ENCODE results near the gene KCNMA1.

The KCNMA1 gene

GRCh38 chr10:77442699-77443189 is 194.9 kb downstream of the KCNMA1 start:
- DNase-seq: peak in 2 of 3 experiments; percentile 79 to 93

- peak in 1 of 3 experiments; percentile 22 for DNase-seq
Measured at GRCh38 chr10:77441353-77442166, 196.0 kb downstream of the KCNMA1 start.

GRCh38 chr10:77436257-77436975 is 201.2 kb downstream of the KCNMA1 start:
- DNase-seq: no peak

- DNase-seq: no peak
Measured at GRCh38 chr10:77433546-77433945, 204.1 kb downstream of the KCNMA1 start.

GRCh38 chr10:77431980-77432797 is 205.4 kb downstream of the KCNMA1 start:
- DNase-seq: no peak

- no peak for DNase-seq
Measured at GRCh38 chr10:77431209-77431611, 206.4 kb downstream of the KCNMA1 start.

GRCh38 chr10:77430530-77430929 is 207.1 kb downstream of the KCNMA1 start:
- DNase-seq: no peak

- DNase-seq: peak in 1 of 3 experiments; percentile 5
Measured at GRCh38 chr10:77428691-77429395, 208.8 kb downstream of the KCNMA1 start.

GRCh38 chr10:77424257-77424656 is 213.4 kb downstream of the KCNMA1 start:
- no peak for DNase-seq

GRCh38 chr10:77422491-77423338 is 214.9 kb downstream of the KCNMA1 start:
- DNase-seq: no peak

GRCh38 chr10:77421591-77421990 is 216.0 kb downstream of the KCNMA1 start:
- DNase-seq: no peak

- DNase-seq: peak in 1 of 3 experiments; percentile 4
Measured at GRCh38 chr10:77420947-77421523, 216.6 kb downstream of the KCNMA1 start.

GRCh38 chr10:77419979-77420378 is 217.6 kb downstream of the KCNMA1 start:
- DNase-seq: no peak

- no peak for DNase-seq
Measured at GRCh38 chr10:77419056-77419455, 218.6 kb downstream of the KCNMA1 start.

- no peak for DNase-seq
Measured at GRCh38 chr10:77417806-77418640, 219.6 kb downstream of the KCNMA1 start.

- no peak for DNase-seq
Measured at GRCh38 chr10:77417359-77417758, 220.2 kb downstream of the KCNMA1 start.

- DNase-seq: no peak
Measured at GRCh38 chr10:77416311-77417135, 221.1 kb downstream of the KCNMA1 start.

- DNase-seq: no peak
Measured at GRCh38 chr10:77415313-77415960, 222.2 kb downstream of the KCNMA1 start.

GRCh38 chr10:77413231-77413630 is 224.4 kb downstream of the KCNMA1 start:
- DNase-seq: no peak

Measured in NCI-H1417 (cell line).